RCC 7860 (cell line): ENCODE data around the gene VAC14.
A peak's percentile ranks its signal among the peaks of the same experiment; 100 is the strongest.

Experiments
- DNase-seq: peaks from one replicate; pipeline ENCODE4 v3.0.0-alpha.2; 2015; ENCODE audit warnings: low spot score
- FAIRE-seq: peaks from 2 replicates; lab custom pipeline; 2012; peaks lifted over from hg19 to GRCh38; lab: Jason Lieb, UNC

Gene VAC14

GRCh38 chr16:70726892-70727361 lies 74.0 kb downstream of the VAC14 start:
- no peak for FAIRE-seq
- DNase-seq: no peak

GRCh38 chr16:70725912-70726828 lies 74.8 kb downstream of the VAC14 start:
- no peak for FAIRE-seq
- no peak for DNase-seq

- FAIRE-seq (no peak), DNase-seq (no peak)
Observed at GRCh38 chr16:70725024-70725911, 75.7 kb downstream of the VAC14 start.

GRCh38 chr16:70724146-70725023 lies 76.6 kb downstream of the VAC14 start:
- FAIRE-seq (no peak), DNase-seq (no peak)

- DNase-seq: no peak
- FAIRE-seq: no peak
Observed at GRCh38 chr16:70723740-70724145, 77.2 kb downstream of the VAC14 start.

- DNase-seq (no peak), FAIRE-seq (no peak)
Observed at GRCh38 chr16:70721202-70721963, 79.6 kb downstream of the VAC14 start.

- FAIRE-seq (no peak), DNase-seq (no peak)
Observed at GRCh38 chr16:70720425-70721201, 80.3 kb downstream of the VAC14 start.

GRCh38 chr16:70717065-70717464 lies 83.9 kb downstream of the VAC14 start:
- FAIRE-seq (no peak), DNase-seq (no peak)

- DNase-seq (peak; percentile 20), FAIRE-seq (no peak)
Observed at GRCh38 chr16:70715860-70716357, 85.0 kb downstream of the VAC14 start.

GRCh38 chr16:70715055-70715858 lies 85.7 kb downstream of the VAC14 start:
- peak; percentile 97 for FAIRE-seq
- DNase-seq: peak; percentile 100

- FAIRE-seq: no peak
- no peak for DNase-seq
Observed at GRCh38 chr16:70714581-70715054, 86.3 kb downstream of the VAC14 start.

- DNase-seq (no peak), FAIRE-seq (no peak)
Observed at GRCh38 chr16:70713824-70714223, 87.1 kb downstream of the VAC14 start.

GRCh38 chr16:70713342-70713741 lies 87.6 kb downstream of the VAC14 start:
- DNase-seq (no peak), FAIRE-seq (no peak)

- no peak for DNase-seq
- FAIRE-seq: no peak
Observed at GRCh38 chr16:70712942-70713341, 88.0 kb downstream of the VAC14 start.

GRCh38 chr16:70712359-70712758 lies 88.6 kb downstream of the VAC14 start:
- DNase-seq: no peak

GRCh38 chr16:70711211-70712031 lies 89.5 kb downstream of the VAC14 start:
- no peak for FAIRE-seq
- no peak for DNase-seq

More at GRCh38 chr16:70712359-70712758, 88.6 kb downstream of the VAC14 start:
- FAIRE-seq: no peak
